ENCODE measurements around the gene COX14. TPM values are rescaled to one million over a fixed set of nuclear protein-coding genes. Genes with fewer than 3 reads are reported as not detected.

COX14 gene
- total RNA-seq, 4 donors from 2014 or later, result 32.1 to 68.7 (median 53.5) TPM

- WGBS, 2 donors, result 0 to 1% methylated on average over 12 to 20 of the region's 69 CpGs
- no peaks in the 10 kb centered on the region for H3K27me3 ChIP-seq
- peak within 1 kb of the TSS; percentile 78 to 97 (median 86) for H3K4me3 ChIP-seq
- peak; percentile 39 for DNase-seq
- peak within 1 kb of the TSS; percentile 94 to 99 (median 94) for H3K27ac ChIP-seq
- intact Hi-C loops (cut with DNase I), result loop anchor here (10.0 kb wide), 1 partner anchor 90 kb away; no protein-coding TSS in a partner anchor
- H3K9me3 ChIP-seq, result no peaks in the 10 kb centered on the region
- TF ChIP-seq POLR2A (IDR thresholded peaks at IDR 0.05), result no peak
- peak in 2 of 6 experiments; percentile 30 to 31 for TF ChIP-seq CTCF (IDR thresholded peaks at IDR 0.05)
- peaks cover 0 to 36% (median under 1%) of the 10 kb centered on the region in 3 donors for H3K36me3 ChIP-seq
- H3K4me1 ChIP-seq, result peaks cover 10 to 55% (median 10%) of the 10 kb centered on the region in 3 donors
Observed at GRCh38 chr12:50084775-50085614, 27.0 kb upstream of the COX14 start, which contains the start of gene SMARCD1. TSS of gene SMARCD1 (plus strand) at chr12:50085342. CDS start at chr12:50085370, 28 bp downstream.

- peaks cover 10 to 55% (median 10%) of the 10 kb centered on the region in 3 donors for H3K4me1 ChIP-seq
- WGBS, 2 donors, result 6% methylated on average over 8 of the region's 8 CpGs
- peak overlapping the region; percentile 78 to 97 (median 86) for H3K4me3 ChIP-seq
- peaks cover 0 to 42% (median 7%) of the 10 kb centered on the region in 3 donors for H3K36me3 ChIP-seq
- intact Hi-C loops (cut with DNase I), result loop anchor here (10.0 kb wide), 1 partner anchor 89 kb away; no protein-coding TSS in a partner anchor
- H3K9me3 ChIP-seq, result no peaks in the 10 kb centered on the region
- DNase-seq, result no peak
- H3K27me3 ChIP-seq, result no peaks in the 10 kb centered on the region
- H3K27ac ChIP-seq, result peak overlapping the region; percentile 94 to 99 (median 94)
- TF ChIP-seq POLR2A (IDR thresholded peaks at IDR 0.05) (no peak), CTCF (IDR thresholded peaks at IDR 0.05) (no peak)
Observed at GRCh38 chr12:50085615-50086072, 26.4 kb upstream of the COX14 start.

DNA sequence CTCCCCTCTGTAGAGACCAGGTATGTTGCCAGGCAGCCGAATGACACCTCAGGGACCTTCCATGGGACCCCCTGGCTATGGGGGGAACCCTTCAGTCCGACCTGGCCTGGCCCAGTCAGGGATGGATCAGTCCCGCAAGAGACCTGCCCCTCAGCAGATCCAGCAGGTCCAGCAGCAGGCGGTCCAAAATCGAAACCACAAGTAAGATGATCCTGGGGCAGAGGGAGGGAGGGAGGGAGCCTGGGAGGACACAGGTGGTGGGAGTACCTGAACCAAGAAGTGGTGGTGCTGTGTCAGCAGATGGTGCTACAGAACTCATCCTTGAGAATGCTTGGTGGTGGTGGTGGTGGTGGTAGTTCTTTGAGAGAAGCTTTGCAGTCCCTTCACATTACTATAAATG, 25.9 kb upstream of the COX14 start:
- no peak for DNase-seq
- Histone ChIP-seq H3K27me3 (no peaks in the 10 kb centered on the region), H3K4me1 (peaks cover 10 to 51% (median 10%) of the 10 kb centered on the region in 3 donors), H3K9me3 (no peaks in the 10 kb centered on the region), H3K27ac (peak overlapping the region; percentile 94 to 99 (median 94)), H3K36me3 (peaks cover 0 to 48% (median 12%) of the 10 kb centered on the region in 3 donors), H3K4me3 (peak overlapping the region; percentile 78 to 97 (median 86))
- WGBS, 2 donors, result 67% methylated on average over 1 to 2 of the region's 5 CpGs
- TF ChIP-seq POLR2A (IDR thresholded peaks at IDR 0.05) (no peak), CTCF (IDR thresholded peaks at IDR 0.05) (no peak)
- intact Hi-C loops (cut with DNase I), result loop anchor here (10.0 kb wide), 1 partner anchor 89 kb away; no protein-coding TSS in a partner anchor

GRCh38 chr12:50087151-50087550, 24.9 kb upstream of the COX14 start:
- no peak for DNase-seq
- Histone ChIP-seq H3K27ac (peak overlapping the region in 1 of 4 donors; percentile 25), H3K4me3 (no peak overlapping the region), H3K36me3 (peaks cover 0 to 58% (median 21%) of the 10 kb centered on the region in 3 donors), H3K27me3 (no peaks in the 10 kb centered on the region), H3K4me1 (peaks cover 10 to 49% (median 10%) of the 10 kb centered on the region in 3 donors), H3K9me3 (no peaks in the 10 kb centered on the region)
- WGBS, 2 donors, result 73 to 76% methylated on average over 5 to 6 of the region's 9 CpGs
- TF ChIP-seq CTCF (IDR thresholded peaks at IDR 0.05) (no peak), POLR2A (IDR thresholded peaks at IDR 0.05) (no peak)
- intact Hi-C loops (cut with DNase I), result loop anchor here (10.0 kb wide), 1 partner anchor 88 kb away; no protein-coding TSS in a partner anchor
